ENCODE results near the gene HEBP2. TPM values are rescaled to one million over a fixed set of nuclear protein-coding genes. Genes with fewer than 3 reads are reported as not detected.

HEBP2 gene
- total and polyA plus RNA-seq, 2 of the 13 experiments (the other 11 are each of a cell fraction or from before 2014, with no cell fraction given): 16.0 to 72.8 TPM

- TF ChIP-seq HMGXB4 (CRISPR knock-in tag; IDR thresholded peaks at IDR 0.05; ENCODE audit: borderline replicate concordance in 1 of 2, low read depth in 1 of 2): no peak
- TF ChIP-seq ZBTB3 (CRISPR knock-in tag; IDR thresholded peaks at IDR 0.05; ENCODE audit: borderline replicate concordance, low read depth): no peak
Observed at GRCh38 chr6:138432063-138432356, 28.0 kb downstream of the HEBP2 start (continued).

GRCh38 chr6:138434096-138434495 is 30.1 kb downstream of the HEBP2 start:
- H3K4me2 ChIP-seq (ENCODE audit: low read depth, low read length): no peak overlapping the region
- no peak overlapping the region for H3K9ac ChIP-seq (ENCODE audit: insufficient read depth, low read depth, low read length)
- no peaks in the 10 kb centered on the region for H3K9me3 ChIP-seq (ENCODE audit: low read length)
- 97% methylated on average over 3 of the region's 3 CpGs for WGBS (ENCODE audit: low lambda C conversion rate)
- H2AFZ ChIP-seq (ENCODE audit: low read length): no peak overlapping the region
- H3K27me3 ChIP-seq (ENCODE audit: control insufficient read depth in 1 of 2, insufficient read depth in 2 of 2, low read length in 2 of 2): no peaks in the 10 kb centered on the region
- no peaks in the 10 kb centered on the region for H3K79me2 ChIP-seq (ENCODE audit: insufficient read depth, low read length)
- no peak overlapping the region for H3K4me3 ChIP-seq (replicated peaks in 1 of 3; ENCODE audit: insufficient read depth in 1 of 3, low read depth in 2 of 3, low read length in 3 of 3)
- ChIA-PET CTCF (ENCODE audit: low intra/inter-chr PET ratio, low total read pairs) (no interaction called here), POLR2A (no interaction called here)
- no peak for TF ChIP-seq FOXO4 (CRISPR knock-in tag; conservative IDR thresholded peaks at IDR 0.05)
- TF ChIP-seq ZNF646 (CRISPR knock-in tag; IDR thresholded peaks at IDR 0.05): no peak
- peaks cover 39 to 91% of the 10 kb centered on the region in 2 experiments for H3K36me3 ChIP-seq (replicated peaks in 1 of 2; ENCODE audit: control insufficient read depth in 1 of 2, insufficient read depth in 2 of 2, low read length in 2 of 2)
- no peaks in the 10 kb centered on the region for H4K20me1 ChIP-seq (ENCODE audit: insufficient read depth, low read length)
- in situ Hi-C loops (cut with HindIII; ENCODE audit: extremely low pct_ligation_motif_present, low pct_unique_long_range_greater_than_20kb): loop anchor here (5.0 to 10.0 kb wide), 3 partner anchors 73 to 331 kb away; no protein-coding TSS in a partner anchor
- intact Hi-C loops (cut with micrococcal nuclease; ENCODE audit: unreplicated experiment): no loop called here
- DNase-seq (ENCODE audit: low spot score): no peak
- ATAC-seq: no peak
- H3K4me1 ChIP-seq (ENCODE audit: insufficient read depth, low read length): no peaks in the 10 kb centered on the region
- H3K27ac ChIP-seq (ENCODE audit: extremely low read length, insufficient read depth, low read length): no peak overlapping the region
- FAIRE-seq: no peak
- no TSS peak for BruUV-seq (replicated peaks)
